ENCODE measurements around the gene VAV1. TPM values are rescaled to one million over a fixed set of nuclear protein-coding genes. Genes with fewer than 3 reads are reported as not detected.
A peak's percentile ranks its signal among the peaks of the same experiment; 100 is the strongest.

Gene VAV1
- total and polyA plus RNA-seq, 9 of the 15 experiments (the other 6 are each of a cell fraction or from before 2014, with no cell fraction given), result 0.46 to 20.1 (median 11.1) TPM

DNA sequence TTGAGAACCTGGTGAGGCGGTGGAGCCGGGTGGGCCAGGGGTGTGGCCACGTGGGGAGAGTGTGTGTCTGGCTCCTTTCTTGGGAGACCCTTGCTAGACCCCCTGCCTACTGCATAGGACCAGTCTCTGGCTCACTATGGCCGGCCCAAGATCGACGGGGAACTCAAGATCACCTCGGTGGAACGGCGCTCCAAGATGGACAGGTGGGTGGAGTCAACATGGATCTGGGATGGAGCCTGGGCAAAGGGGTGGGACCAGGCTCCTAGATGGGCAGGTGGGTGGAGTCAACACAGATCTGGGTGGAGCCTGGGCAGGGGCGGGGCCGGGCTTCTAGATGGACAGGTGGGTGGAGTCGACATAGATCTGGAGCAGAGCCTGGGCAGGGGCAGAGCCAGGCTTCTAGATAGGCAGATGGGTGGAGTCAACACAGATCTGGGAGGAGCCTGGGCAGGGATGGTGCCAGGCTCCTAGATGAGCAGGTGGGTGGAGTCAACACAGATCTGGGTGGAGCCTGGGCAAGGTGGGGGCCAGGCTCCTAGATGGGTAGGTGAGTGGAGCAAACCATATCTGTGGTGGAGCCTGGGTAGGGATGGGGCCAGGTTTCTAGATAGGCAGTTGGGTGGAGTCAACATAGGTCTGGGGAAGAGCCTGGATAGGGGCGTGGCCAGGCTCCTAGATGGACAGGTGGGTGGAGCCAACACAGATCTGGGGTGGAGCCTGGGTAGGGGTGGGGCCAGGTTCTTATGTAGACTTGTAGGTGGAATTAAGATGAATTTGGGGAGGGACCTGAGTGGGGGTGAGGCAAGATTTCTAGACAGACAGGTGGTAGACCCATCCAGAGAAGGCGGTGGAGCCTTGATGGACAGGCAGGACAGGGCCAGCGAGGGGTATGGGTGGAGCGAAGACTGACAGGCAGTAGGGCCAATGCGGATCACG is 56.5 kb downstream of the VAV1 start:
- ATAC-seq (peak; percentile 96), FAIRE-seq (peak; percentile 97), DNase-seq (ENCODE audit: extremely low read depth in 1 of 4, low spot score in 3 of 4) (peak; percentile 87 to 90 (median 88))
- Histone ChIP-seq H3K36me3 (ENCODE audit: control insufficient read depth, insufficient read depth, low read length) (0 out of 3 replicates have a peak, but pooled peaks cover 2% of the 10 kb centered on the region), H3K4me2 (ENCODE audit: insufficient read depth, low read length) (peak overlapping the region; percentile 73), H3K27ac (ENCODE audit: extremely low read depth, low read depth, low read length) (peak overlapping the region; percentile 48; the same call in 1 of the 3 replicates), H2AFZ (ENCODE audit: low read depth, low read length) (peak overlapping the region; percentile 76), H3K4me1 (replicated peaks in 1 of 2; ENCODE audit: control insufficient read depth in 2 of 2, insufficient read depth in 2 of 2, low read length in 2 of 2) (peaks cover 7 to 31% of the 10 kb centered on the region in 2 experiments; a peak in 4 of 5 replicates), H3K79me2 (ENCODE audit: control insufficient read depth, insufficient read depth, low read length) (no peaks in the 10 kb centered on the region), H3K9me3 (replicated peaks; ENCODE audit: control insufficient read depth, insufficient read depth, low read depth, low read length) (no peaks in the 10 kb centered on the region), H4K20me1 (replicated peaks; ENCODE audit: control insufficient read depth, insufficient read depth, low read length) (no peaks in the 10 kb centered on the region), H3K4me3 (peak overlapping the region; percentile 31), H3K9ac (ENCODE audit: insufficient read depth in 1 of 2, low read depth in 2 of 2, low read length in 2 of 2) (peak overlapping the region in 1 of 2 experiments; percentile 76; a peak in 2 of 4 replicates), H3K9me1 (ENCODE audit: control insufficient read depth, insufficient read depth, low read length) (no peaks in the 10 kb centered on the region), H3K27me3 (ENCODE audit: control insufficient read depth in 2 of 2, insufficient read depth in 2 of 2, low read length in 2 of 2) (no peaks in the 10 kb centered on the region)
- BruUV-seq (replicated peaks), result no TSS peak
- ChIA-PET CTCF (ENCODE audit: low intra/inter-chr PET ratio) (interaction anchor here (0.6 kb wide), 1 partner anchor 88 kb away, joined by 7 read pairs; no protein-coding TSS in a partner anchor), POLR2A (interaction anchor here (1.0 kb wide), 1 partner anchor 16 kb away, joined by 3 read pairs; no protein-coding TSS in a partner anchor)
- WGBS (ENCODE audit: insufficient coverage, low coverage, missing lambda C conversion rate), result 44% methylated on average over 11 of the region's 18 CpGs
- intact Hi-C loops (cut with micrococcal nuclease) (no loop called here), in situ Hi-C loops (cut with MboI) (no loop called here)
- TF ChIP-seq, protein P1, sequence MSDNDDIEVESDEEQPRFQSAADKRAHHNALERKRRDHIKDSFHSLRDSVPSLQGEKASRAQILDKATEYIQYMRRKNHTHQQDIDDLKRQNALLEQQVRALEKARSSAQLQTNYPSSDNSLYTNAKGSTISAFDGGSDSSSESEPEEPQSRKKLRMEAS (CRISPR knock-in tag; IDR thresholded peaks at IDR 0.05), result 0 out of 2 replicates have a peak, but pooled peaks have one; percentile 10
- TF ChIP-seq, protein P2, sequence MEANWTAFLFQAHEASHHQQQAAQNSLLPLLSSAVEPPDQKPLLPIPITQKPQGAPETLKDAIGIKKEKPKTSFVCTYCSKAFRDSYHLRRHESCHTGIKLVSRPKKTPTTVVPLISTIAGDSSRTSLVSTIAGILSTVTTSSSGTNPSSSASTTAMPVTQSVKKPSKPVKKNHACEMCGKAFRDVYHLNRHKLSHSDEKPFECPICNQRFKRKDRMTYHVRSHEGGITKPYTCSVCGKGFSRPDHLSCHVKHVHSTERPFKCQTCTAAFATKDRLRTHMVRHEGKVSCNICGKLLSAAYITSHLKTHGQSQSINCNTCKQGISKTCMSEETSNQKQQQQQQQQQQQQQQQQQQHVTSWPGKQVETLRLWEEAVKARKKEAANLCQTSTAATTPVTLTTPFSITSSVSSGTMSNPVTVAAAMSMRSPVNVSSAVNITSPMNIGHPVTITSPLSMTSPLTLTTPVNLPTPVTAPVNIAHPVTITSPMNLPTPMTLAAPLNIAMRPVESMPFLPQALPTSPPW (CRISPR knock-in tag; IDR thresholded peaks at IDR 0.05), result peak; percentile 51
- TF ChIP-seq FOXK1 (CRISPR knock-in tag; IDR thresholded peaks at IDR 0.05; ENCODE audit: borderline replicate concordance) (0 out of 2 replicates have a peak, but pooled peaks have one; percentile 75), ZBTB49 (CRISPR knock-in tag; IDR thresholded peaks at IDR 0.05; ENCODE audit: borderline replicate concordance) (0 out of 2 replicates have a peak, but pooled peaks have one; percentile 50), FOXM1 (IDR thresholded peaks at IDR 0.05; ENCODE audit: low read depth) (no peak), FOXM1 (CRISPR knock-in tag; IDR thresholded peaks at IDR 0.05; ENCODE audit: low read depth) (no peak), PRDM10 (IDR thresholded peaks at IDR 0.05; ENCODE audit: partially characterized antibody) (peak; percentile 96), SP1 (CRISPR knock-in tag; IDR thresholded peaks at IDR 0.05) (peak; percentile 57; the same call in 1 of the 2 replicates), CBX5 (IDR thresholded peaks at IDR 0.05; ENCODE audit: borderline replicate concordance, low read depth) (no peak), ATF7 (IDR thresholded peaks at IDR 0.05) (peak; percentile 78)

All from K562 (cell line).